K562 (cell line): ENCODE data around the gene TPX2. TPM values are rescaled to one million over a fixed set of nuclear protein-coding genes. Genes with fewer than 3 reads are reported as not detected.
A peak's percentile ranks its signal among the peaks of the same experiment; 100 is the strongest.

ENCODE experiments used
- ASH1L ChIP-seq: fragments of 450-650 bp; IDR thresholded peaks from 2 replicates; pipeline ENCODE4 v1.6.1; 2018; ENCODE audit warnings: borderline replicate concordance, mild to moderate bottlenecking, low read depth; ENCODE audit not compliant: partially characterized antibody
- EHMT2 ChIP-seq: fragments of 450-650 bp; IDR thresholded peaks from 2 replicates; pipeline ENCODE4 v1.6.1; 2018; ENCODE audit warnings: antibody characterized with exemption
- FIP1L1 ChIP-seq: fragments of 200-400 bp; formaldehyde crosslinking; IDR thresholded peaks from 2 replicates; pipeline ENCODE4 v1.6.1; 2018; ENCODE audit warnings: mild to moderate bottlenecking, low read depth, low read length; ENCODE audit not compliant: poor library complexity, severe bottlenecking
- KAT8 ChIP-seq: fragments of 450-650 bp; IDR thresholded peaks from 2 replicates; pipeline ENCODE4 v1.6.1; 2016; ENCODE audit warnings: low read depth, mild to moderate bottlenecking
- KLF1 ChIP-seq: fragments of 450-650 bp; IDR thresholded peaks from 2 replicates; pipeline ENCODE4 v1.6.1; 2016; ENCODE audit warnings: missing genetic modification characterization, missing compliant biosample characterization
- KLF13 ChIP-seq: fragments of 450-650 bp; IDR thresholded peaks from 2 replicates; pipeline ENCODE4 v1.6.1; 2016; ENCODE audit warnings: missing genetic modification characterization, low read depth, mild to moderate bottlenecking, missing compliant biosample characterization, moderate library complexity, borderline replicate concordance
- L3MBTL2 ChIP-seq: fragments of 450-650 bp; IDR thresholded peaks from 2 replicates; pipeline ENCODE4 v1.6.1; 2016; ENCODE audit warnings: mild to moderate bottlenecking, moderate library complexity
- MEF2D ChIP-seq: conservative IDR thresholded peaks from 2 replicates; pipeline ENCODE4 v1.6.1; 2016; ENCODE audit warnings: low read depth, missing genetic modification characterization, missing compliant biosample characterization
- NFXL1 ChIP-seq: fragments of 450-650 bp; formaldehyde crosslinking; IDR thresholded peaks from 2 replicates; pipeline ENCODE4 v1.4.0; 2021; ENCODE audit warnings: mild to moderate bottlenecking
- SAP30 ChIP-seq: fragments of 200-600 bp; sonication (generic); IDR thresholded peaks from 2 replicates; pipeline ENCODE4 v1.6.1; 2012; ENCODE audit warnings: borderline replicate concordance, low read depth, mild to moderate bottlenecking, moderate library complexity, low read length, control low read depth, inconsistent platforms; ENCODE audit not compliant: insufficient read depth, poor library complexity, severe bottlenecking
- ZKSCAN8 ChIP-seq: fragments of 200-800 bp; sonication (Bioruptor generic); IDR thresholded peaks from 2 replicates; pipeline ENCODE4 v1.6.1; 2016; ENCODE audit warnings: missing genetic modification characterization, missing compliant biosample characterization
- ZNF121 ChIP-seq: sonication (generic); formaldehyde crosslinking; conservative IDR thresholded peaks from 2 replicates; pipeline ENCODE4 v1.8.0; 2022; ENCODE audit warnings: missing genetic modification reagents
- ZNF324 ChIP-seq: fragments of 250-450 bp; sonication (Bioruptor Pico); IDR thresholded peaks from 2 replicates; pipeline ENCODE4 v1.4.0; 2020; ENCODE audit warnings: mild to moderate bottlenecking
- ZNF695 ChIP-seq: fragments of 450-650 bp; formaldehyde crosslinking; IDR thresholded peaks from 2 replicates; pipeline ENCODE4 v1.4.0; 2020; ENCODE audit warnings: mild to moderate bottlenecking, moderate library complexity
- polyA plus RNA-seq, 8 experiments: library from polyadenylated mRNA; depleted of rRNA in 4 of 8; stranded (reverse) in 5 of 8; unstranded in 3 of 8; fragments of >200 nt; fragmentation: Nextera tagmentation in 2 of 8; fragmentation: Illumina TruSeq in 1 of 8; extraction: Ambion mirVana in 2 of 8; extraction: Trizol in 1 of 8; gene quantifications; 2 replicates each; pipeline versions ENCODE4 v1.2.1 to v1.2.3, GENCODE V29; 2011 to 2014; ENCODE audit warnings: inconsistent platforms in 1 of 8, missing spikeins in 1 of 8
- total RNA-seq, 7 experiments: library from RNA; depleted of rRNA in 6 of 7; stranded (reverse); fragments of >200 nt in 6 of 7; fragmentation: Illumina TruSeq in 2 of 7; extraction: Trizol in 2 of 7; gene quantifications; 2 replicates each; pipeline versions ENCODE4 v1.2.1 to v1.2.3, GENCODE V29; 2011 to 2021; ENCODE audit warnings: low replicate concordance in 1 of 7
- TF ChIP-seq, protein P1 (sequence below): fragments of 250-450 bp; sonication (Bioruptor Pico); IDR thresholded peaks from 2 replicates; pipeline ENCODE4 v1.4.0; 2020; ENCODE audit warnings: mild to moderate bottlenecking, moderate library complexity
- TF ChIP-seq, protein P2 (sequence below): sonication (generic); formaldehyde crosslinking; IDR thresholded peaks from 2 replicates; pipeline ENCODE4 v1.4.0; 2020; ENCODE audit warnings: mild to moderate bottlenecking, missing genetic modification reagents
- TF ChIP-seq, protein P3 (sequence below): sonication (generic); formaldehyde crosslinking; IDR thresholded peaks from 2 replicates; pipeline ENCODE4 v1.8.1; 2022; ENCODE audit warnings: missing genetic modification reagents
- TF ChIP-seq, protein P4 (sequence below): fragments of 250-450 bp; sonication (Bioruptor Pico); IDR thresholded peaks from 2 replicates; pipeline ENCODE4 v1.6.1; 2021; ENCODE audit warnings: mild to moderate bottlenecking
- TF ChIP-seq, protein P5 (sequence below): fragments of 250-450 bp; sonication (Bioruptor Pico); IDR thresholded peaks from 2 replicates; pipeline ENCODE4 v1.8.0; 2021; ENCODE audit warnings: borderline replicate concordance, mild to moderate bottlenecking, moderate library complexity; ENCODE audit not compliant: poor library complexity, severe bottlenecking
- TF ChIP-seq, protein P6 (sequence below): fragments of 450-650 bp; formaldehyde crosslinking; IDR thresholded peaks from 2 replicates; pipeline ENCODE4 v1.4.0; 2020; ENCODE audit warnings: mild to moderate bottlenecking, mixed read lengths

The TPX2 gene
- total and polyA plus RNA-seq, 9 of the 15 experiments (the other 6 are each of a cell fraction or from before 2014, with no cell fraction given) = 48.0 to 241 (median 133) TPM

DNA sequence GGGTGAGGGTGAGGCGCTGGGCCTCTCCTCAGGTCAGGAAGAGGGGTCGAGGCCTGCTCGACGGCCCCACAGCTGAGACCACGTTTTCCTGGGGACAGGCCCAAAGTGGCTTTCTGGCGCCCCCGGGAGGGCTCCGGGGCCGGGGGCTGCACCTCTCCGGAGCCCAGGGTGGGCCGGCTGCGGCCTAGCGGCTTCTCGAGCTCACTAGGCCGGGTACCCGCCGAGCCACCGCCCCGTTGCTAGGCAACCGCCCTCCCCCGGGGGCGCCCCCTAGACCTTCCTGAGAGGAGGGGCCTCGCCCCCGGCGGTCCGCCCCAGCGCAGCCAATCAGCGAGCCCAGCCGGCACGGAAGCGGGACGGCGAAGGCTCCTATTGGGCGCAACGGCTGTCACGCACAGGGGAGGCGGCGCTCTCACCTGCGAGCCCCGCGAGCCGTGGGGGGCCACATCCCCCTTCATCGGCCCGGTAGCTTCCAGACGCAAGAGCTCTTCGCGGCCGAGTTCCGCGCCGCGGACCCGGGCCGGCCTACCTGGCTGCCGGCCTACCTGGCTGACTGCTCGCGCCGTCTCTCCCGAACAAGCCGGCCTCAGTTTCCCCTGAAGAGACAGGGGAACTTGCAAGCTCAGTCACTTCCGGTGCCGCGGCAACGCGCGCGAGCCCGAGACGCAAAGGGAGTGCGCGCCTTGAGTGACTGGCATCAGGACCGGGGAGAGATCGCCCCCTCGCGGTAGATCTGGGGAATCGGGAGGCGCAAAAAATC is 15.6 kb upstream of the TPX2 start (continued):
- peak; percentile 69; the same call in 1 of the 2 replicates for TF ChIP-seq L3MBTL2
- peak; percentile 81 for TF ChIP-seq KLF1 (tag)
- TF ChIP-seq ZKSCAN8 = no peak
- peak; percentile 96 for TF ChIP-seq ASH1L
- TF ChIP-seq, protein P1, sequence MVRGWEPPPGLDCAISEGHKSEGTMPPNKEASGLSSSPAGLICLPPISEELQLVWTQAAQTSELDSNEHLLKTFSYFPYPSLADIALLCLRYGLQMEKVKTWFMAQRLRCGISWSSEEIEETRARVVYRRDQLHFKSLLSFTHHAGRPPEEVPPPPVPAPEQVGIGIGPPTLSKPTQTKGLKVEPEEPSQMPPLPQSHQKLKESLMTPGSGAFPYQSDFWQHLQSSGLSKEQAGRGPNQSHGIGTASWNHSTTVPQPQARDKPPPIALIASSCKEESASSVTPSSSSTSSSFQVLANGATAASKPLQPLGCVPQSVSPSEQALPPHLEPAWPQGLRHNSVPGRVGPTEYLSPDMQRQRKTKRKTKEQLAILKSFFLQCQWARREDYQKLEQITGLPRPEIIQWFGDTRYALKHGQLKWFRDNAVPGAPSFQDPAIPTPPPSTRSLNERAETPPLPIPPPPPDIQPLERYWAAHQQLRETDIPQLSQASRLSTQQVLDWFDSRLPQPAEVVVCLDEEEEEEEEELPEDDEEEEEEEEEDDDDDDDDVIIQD (CRISPR knock-in tag) = no peak
- no peak for TF ChIP-seq SAP30
- TF ChIP-seq NFXL1 = no peak
- TF ChIP-seq KAT8 = no peak
- TF ChIP-seq, protein P2, sequence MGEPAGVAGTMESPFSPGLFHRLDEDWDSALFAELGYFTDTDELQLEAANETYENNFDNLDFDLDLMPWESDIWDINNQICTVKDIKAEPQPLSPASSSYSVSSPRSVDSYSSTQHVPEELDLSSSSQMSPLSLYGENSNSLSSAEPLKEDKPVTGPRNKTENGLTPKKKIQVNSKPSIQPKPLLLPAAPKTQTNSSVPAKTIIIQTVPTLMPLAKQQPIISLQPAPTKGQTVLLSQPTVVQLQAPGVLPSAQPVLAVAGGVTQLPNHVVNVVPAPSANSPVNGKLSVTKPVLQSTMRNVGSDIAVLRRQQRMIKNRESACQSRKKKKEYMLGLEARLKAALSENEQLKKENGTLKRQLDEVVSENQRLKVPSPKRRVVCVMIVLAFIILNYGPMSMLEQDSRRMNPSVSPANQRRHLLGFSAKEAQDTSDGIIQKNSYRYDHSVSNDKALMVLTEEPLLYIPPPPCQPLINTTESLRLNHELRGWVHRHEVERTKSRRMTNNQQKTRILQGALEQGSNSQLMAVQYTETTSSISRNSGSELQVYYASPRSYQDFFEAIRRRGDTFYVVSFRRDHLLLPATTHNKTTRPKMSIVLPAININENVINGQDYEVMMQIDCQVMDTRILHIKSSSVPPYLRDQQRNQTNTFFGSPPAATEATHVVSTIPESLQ (CRISPR knock-in tag) = no peak
- no peak for TF ChIP-seq ZNF324
- TF ChIP-seq MEF2D (tag) = no peak
- no peak for TF ChIP-seq EHMT2
- TF ChIP-seq, protein P3, sequence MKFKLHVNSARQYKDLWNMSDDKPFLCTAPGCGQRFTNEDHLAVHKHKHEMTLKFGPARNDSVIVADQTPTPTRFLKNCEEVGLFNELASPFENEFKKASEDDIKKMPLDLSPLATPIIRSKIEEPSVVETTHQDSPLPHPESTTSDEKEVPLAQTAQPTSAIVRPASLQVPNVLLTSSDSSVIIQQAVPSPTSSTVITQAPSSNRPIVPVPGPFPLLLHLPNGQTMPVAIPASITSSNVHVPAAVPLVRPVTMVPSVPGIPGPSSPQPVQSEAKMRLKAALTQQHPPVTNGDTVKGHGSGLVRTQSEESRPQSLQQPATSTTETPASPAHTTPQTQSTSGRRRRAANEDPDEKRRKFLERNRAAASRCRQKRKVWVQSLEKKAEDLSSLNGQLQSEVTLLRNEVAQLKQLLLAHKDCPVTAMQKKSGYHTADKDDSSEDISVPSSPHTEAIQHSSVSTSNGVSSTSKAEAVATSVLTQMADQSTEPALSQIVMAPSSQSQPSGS = no peak
- TF ChIP-seq, protein P4, sequence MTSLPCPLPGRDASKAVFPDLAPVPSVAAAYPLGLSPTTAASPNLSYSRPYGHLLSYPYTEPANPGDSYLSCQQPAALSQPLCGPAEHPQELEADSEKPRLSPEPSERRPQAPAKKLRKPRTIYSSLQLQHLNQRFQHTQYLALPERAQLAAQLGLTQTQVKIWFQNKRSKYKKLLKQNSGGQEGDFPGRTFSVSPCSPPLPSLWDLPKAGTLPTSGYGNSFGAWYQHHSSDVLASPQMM (CRISPR knock-in tag) = no peak
- TF ChIP-seq ZNF695 (CRISPR knock-in tag) = no peak
- TF ChIP-seq FIP1L1 = no peak
- no peak for TF ChIP-seq KLF13 (tag)
- TF ChIP-seq, protein P5, sequence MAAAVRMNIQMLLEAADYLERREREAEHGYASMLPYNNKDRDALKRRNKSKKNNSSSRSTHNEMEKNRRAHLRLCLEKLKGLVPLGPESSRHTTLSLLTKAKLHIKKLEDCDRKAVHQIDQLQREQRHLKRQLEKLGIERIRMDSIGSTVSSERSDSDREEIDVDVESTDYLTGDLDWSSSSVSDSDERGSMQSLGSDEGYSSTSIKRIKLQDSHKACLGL = no peak
- no peak for TF ChIP-seq ZNF121 (CRISPR knock-in tag)
- TF ChIP-seq, protein P6, sequence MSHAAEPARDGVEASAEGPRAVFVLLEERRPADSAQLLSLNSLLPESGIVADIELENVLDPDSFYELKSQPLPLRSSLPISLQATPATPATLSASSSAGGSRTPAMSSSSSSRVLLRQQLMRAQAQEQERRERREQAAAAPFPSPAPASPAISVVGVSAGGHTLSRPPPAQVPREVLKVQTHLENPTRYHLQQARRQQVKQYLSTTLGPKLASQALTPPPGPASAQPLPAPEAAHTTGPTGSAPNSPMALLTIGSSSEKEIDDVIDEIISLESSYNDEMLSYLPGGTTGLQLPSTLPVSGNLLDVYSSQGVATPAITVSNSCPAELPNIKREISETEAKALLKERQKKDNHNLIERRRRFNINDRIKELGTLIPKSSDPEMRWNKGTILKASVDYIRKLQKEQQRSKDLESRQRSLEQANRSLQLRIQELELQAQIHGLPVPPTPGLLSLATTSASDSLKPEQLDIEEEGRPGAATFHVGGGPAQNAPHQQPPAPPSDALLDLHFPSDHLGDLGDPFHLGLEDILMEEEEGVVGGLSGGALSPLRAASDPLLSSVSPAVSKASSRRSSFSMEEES (CRISPR knock-in tag) = peak; percentile 29
